NB4 (cell line): Measurements from ENCODE around the gene CD300LG.

Source experiments
- MYC ChIP-seq: IDR thresholded peaks from 2 replicates; pipeline ENCODE4 v1.6.1; 2011; ENCODE audit warnings: low read depth, low read length
- POLR2A ChIP-seq: IDR thresholded peaks from 2 replicates; pipeline ENCODE4 v1.6.1; 2011; ENCODE audit warnings: mild to moderate bottlenecking; ENCODE audit not compliant: insufficient read length; ENCODE audit errors: extremely low read depth
- TF ChIP-seq, protein P1 (sequence below): IDR thresholded peaks from one replicate; pipeline ENCODE4 v1.5.1; 2012; ENCODE audit warnings: low read depth, low read length

DNA sequence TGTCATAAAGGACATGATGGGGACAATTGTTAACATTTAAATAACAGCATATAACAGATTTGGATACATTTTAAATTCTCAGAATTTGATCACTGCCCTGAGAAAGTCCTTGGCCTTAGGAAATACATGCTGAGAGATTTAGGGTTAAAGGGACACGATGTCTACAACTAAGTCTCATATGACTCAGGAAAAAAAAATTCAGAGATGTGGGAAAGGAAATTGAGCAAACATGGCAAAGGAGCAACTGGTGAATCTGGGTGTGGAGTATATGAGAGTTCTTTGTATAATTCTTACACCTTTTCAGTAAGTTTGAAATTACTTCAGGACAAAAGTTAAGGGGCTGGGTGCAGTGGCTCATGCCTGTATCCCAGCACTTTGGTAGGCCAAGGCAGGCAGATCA lies 32.3 kb upstream of the CD300LG start:
- TF ChIP-seq MYC (no peak), POLR2A (no peak)
- TF ChIP-seq, protein P1, sequence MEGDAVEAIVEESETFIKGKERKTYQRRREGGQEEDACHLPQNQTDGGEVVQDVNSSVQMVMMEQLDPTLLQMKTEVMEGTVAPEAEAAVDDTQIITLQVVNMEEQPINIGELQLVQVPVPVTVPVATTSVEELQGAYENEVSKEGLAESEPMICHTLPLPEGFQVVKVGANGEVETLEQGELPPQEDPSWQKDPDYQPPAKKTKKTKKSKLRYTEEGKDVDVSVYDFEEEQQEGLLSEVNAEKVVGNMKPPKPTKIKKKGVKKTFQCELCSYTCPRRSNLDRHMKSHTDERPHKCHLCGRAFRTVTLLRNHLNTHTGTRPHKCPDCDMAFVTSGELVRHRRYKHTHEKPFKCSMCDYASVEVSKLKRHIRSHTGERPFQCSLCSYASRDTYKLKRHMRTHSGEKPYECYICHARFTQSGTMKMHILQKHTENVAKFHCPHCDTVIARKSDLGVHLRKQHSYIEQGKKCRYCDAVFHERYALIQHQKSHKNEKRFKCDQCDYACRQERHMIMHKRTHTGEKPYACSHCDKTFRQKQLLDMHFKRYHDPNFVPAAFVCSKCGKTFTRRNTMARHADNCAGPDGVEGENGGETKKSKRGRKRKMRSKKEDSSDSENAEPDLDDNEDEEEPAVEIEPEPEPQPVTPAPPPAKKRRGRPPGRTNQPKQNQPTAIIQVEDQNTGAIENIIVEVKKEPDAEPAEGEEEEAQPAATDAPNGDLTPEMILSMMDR: no peak
